ENCODE measurements around the gene HTD2.

- no peak for TF ChIP-seq POLR2A (IDR thresholded peaks at IDR 0.05; ENCODE audit: low read depth, low read length)
- no peak for TF ChIP-seq TAF1 (IDR thresholded peaks at IDR 0.05; ENCODE audit: borderline replicate concordance, low read depth, low read length)
Observed at GRCh38 chr3:58340594-58341244, 34.4 kb downstream of the HTD2 start.

All from GM12892 (cell line).